ENCODE results near the gene CACNA2D3.

The CACNA2D3 gene

DNA sequence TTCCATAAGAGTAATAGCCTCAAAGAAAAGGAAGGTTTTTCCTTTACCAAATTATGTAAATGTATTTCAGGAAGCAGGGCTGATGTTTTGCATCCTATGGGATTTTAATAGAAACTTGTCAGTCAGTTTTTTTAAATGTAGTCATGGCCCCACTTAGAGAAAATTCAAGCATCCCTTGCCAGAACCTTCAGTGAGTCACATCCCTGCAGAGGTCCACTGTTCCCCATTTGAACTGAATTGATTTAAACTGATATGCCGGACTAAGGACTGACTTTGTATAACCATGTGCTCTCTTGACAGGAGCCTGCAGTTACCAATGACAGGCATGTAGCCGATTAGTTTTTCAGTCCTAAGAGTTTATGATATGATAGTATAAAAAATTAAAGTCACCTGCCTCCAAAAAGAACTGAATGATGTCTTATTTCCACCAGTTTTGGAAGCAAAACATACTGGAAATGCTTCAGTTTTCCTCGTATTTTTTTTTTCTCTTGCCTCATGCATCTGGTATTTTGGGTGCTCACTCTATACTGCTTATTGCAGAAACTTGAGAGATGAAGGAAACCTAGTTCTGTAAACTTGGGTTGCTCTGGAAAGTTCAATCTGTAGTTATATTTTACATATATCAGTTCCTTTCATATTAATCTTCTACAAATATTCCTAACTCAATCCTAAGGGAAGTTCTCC, 774.8 kb downstream of the CACNA2D3 start:
- TF ChIP-seq FOXP2 (optimal IDR thresholded peaks at IDR 0.05; ENCODE audit: borderline replicate concordance, extremely low read depth, extremely low read length, insufficient read depth) (no peak), SIN3A (IDR thresholded peaks at IDR 0.05; ENCODE audit: borderline replicate concordance, insufficient read depth, low read length) (no peak), POLR2AphosphoS5 (IDR thresholded peaks at IDR 0.05; ENCODE audit: low read depth, low read length) (no peak), TAF1 (IDR thresholded peaks at IDR 0.05; ENCODE audit: borderline replicate concordance, insufficient read depth, low read length) (no peak)
- TF ChIP-seq, protein P1, sequence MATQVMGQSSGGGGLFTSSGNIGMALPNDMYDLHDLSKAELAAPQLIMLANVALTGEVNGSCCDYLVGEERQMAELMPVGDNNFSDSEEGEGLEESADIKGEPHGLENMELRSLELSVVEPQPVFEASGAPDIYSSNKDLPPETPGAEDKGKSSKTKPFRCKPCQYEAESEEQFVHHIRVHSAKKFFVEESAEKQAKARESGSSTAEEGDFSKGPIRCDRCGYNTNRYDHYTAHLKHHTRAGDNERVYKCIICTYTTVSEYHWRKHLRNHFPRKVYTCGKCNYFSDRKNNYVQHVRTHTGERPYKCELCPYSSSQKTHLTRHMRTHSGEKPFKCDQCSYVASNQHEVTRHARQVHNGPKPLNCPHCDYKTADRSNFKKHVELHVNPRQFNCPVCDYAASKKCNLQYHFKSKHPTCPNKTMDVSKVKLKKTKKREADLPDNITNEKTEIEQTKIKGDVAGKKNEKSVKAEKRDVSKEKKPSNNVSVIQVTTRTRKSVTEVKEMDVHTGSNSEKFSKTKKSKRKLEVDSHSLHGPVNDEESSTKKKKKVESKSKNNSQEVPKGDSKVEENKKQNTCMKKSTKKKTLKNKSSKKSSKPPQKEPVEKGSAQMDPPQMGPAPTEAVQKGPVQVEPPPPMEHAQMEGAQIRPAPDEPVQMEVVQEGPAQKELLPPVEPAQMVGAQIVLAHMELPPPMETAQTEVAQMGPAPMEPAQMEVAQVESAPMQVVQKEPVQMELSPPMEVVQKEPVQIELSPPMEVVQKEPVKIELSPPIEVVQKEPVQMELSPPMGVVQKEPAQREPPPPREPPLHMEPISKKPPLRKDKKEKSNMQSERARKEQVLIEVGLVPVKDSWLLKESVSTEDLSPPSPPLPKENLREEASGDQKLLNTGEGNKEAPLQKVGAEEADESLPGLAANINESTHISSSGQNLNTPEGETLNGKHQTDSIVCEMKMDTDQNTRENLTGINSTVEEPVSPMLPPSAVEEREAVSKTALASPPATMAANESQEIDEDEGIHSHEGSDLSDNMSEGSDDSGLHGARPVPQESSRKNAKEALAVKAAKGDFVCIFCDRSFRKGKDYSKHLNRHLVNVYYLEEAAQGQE (IDR thresholded peaks at IDR 0.05; ENCODE audit: insufficient read depth in 1 of 2, low read depth in 2 of 2, low read length in 2 of 2), result no peak

DNA sequence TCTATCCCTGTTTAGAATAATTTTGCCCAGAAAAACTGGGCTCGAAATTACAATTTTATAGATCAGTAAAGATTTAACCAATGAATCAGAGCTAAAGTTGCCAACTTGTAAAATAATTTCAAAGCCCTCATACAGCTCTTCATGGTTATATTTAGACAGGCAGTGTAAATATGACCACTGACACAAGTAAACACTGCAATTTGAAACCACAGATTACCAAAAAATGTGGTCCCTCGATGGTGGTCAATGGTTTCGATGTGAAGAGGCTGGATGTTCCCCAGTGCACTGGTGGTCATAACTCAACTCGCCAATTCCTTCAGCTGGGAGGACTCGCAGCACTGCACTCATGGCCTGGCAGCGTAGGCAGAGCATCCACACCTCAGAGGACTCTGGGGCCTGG, 776.9 kb downstream of the CACNA2D3 start:
- no peak for TF ChIP-seq SIN3A (IDR thresholded peaks at IDR 0.05; ENCODE audit: borderline replicate concordance, insufficient read depth, low read length)
- no peak for TF ChIP-seq FOXP2 (optimal IDR thresholded peaks at IDR 0.05; ENCODE audit: borderline replicate concordance, extremely low read depth, extremely low read length, insufficient read depth)
- TF ChIP-seq, protein P1 (IDR thresholded peaks at IDR 0.05; ENCODE audit: insufficient read depth in 1 of 2, low read depth in 2 of 2, low read length in 2 of 2), result no peak
- no peak for TF ChIP-seq TAF1 (IDR thresholded peaks at IDR 0.05; ENCODE audit: borderline replicate concordance, insufficient read depth, low read length)
- TF ChIP-seq POLR2AphosphoS5 (IDR thresholded peaks at IDR 0.05; ENCODE audit: low read depth, low read length), result no peak

DNA sequence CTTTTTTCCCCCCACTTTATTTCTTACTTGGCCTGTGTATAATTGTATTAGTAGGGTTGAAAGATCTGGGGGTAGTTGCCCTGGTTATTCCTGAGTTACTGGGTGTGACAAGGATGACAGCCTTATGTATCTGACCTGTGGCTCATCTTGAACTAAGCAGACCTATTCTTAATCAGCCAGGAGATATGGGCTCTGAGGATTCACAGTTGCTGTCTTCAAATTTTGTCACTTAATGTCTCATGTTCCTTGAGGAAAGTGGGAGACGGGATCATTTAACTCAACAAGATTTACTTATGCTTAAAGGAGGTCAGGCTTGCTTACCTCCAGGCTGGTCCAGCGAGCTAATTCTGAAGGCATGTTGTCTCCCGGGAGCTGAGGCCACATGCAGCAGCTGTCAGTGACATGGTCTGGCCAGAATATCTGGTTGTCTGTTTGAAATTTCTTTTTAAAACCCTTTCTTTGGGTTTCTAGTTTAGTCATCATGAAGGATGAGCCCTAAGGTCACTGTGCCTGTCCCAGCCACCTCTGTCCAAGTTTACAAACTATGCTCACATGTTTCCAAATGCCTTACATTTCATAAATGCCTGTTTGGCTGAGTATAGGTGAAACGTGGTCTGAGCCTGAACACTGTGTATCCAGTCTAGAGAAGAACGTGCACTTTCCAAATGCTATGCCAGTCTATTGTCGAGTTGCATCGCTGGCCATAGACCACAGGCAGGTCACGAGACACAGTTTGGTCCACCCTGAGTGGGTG, 778.7 kb downstream of the CACNA2D3 start:
- TF ChIP-seq POLR2AphosphoS5 (IDR thresholded peaks at IDR 0.05; ENCODE audit: low read depth, low read length), result no peak
- TF ChIP-seq, protein P1 (IDR thresholded peaks at IDR 0.05; ENCODE audit: insufficient read depth in 1 of 2, low read depth in 2 of 2, low read length in 2 of 2), result no peak
- no peak for TF ChIP-seq SIN3A (IDR thresholded peaks at IDR 0.05; ENCODE audit: borderline replicate concordance, insufficient read depth, low read length)
- no peak for TF ChIP-seq TAF1 (IDR thresholded peaks at IDR 0.05; ENCODE audit: borderline replicate concordance, insufficient read depth, low read length)
- TF ChIP-seq FOXP2 (optimal IDR thresholded peaks at IDR 0.05; ENCODE audit: borderline replicate concordance, extremely low read depth, extremely low read length, insufficient read depth), result no peak

DNA sequence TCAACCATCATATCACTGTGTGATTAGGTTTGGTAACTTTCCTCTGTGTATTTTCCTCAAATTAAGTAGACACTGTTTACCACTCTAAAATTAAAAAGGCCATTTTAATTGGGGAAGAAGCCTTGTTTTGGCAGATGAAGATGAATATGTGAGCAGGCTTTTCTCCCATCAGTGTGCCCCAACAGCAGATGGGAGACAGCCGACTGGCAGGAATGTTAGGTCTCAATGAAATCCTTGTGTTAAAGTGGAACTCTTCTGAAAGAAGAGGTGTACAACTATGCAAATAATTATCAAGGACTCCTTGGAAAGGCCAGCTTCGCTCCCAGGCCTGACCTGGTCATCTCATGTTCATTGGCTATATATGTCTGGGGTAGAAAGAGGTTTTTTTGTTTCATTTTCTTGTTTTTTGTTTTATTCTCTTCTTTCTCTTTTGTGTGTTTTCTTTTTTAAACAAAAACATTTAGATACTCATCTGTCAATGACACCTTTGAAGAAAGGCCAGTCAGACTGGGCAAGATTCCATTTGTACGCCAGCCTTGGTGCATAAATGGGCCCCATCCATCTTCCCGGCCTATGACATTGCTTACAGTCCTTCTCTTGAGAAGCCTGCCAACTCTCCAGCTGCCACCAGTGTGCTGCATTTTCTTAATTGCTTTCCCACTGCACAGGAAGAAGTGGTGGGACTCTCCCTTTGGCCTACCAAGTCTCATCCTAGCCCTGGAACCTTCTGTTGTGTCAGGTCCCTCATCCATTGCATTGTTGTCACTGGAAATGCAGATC, 779.7 kb downstream of the CACNA2D3 start:
- TF ChIP-seq SIN3A (IDR thresholded peaks at IDR 0.05; ENCODE audit: borderline replicate concordance, insufficient read depth, low read length) (no peak), FOXP2 (optimal IDR thresholded peaks at IDR 0.05; ENCODE audit: borderline replicate concordance, extremely low read depth, extremely low read length, insufficient read depth) (no peak), TAF1 (IDR thresholded peaks at IDR 0.05; ENCODE audit: borderline replicate concordance, insufficient read depth, low read length) (no peak)
- TF ChIP-seq, protein P1 (IDR thresholded peaks at IDR 0.05; ENCODE audit: insufficient read depth in 1 of 2, low read depth in 2 of 2, low read length in 2 of 2), result no peak
